IPS-15b (cell line): Measurements from ENCODE around the gene PJA2.
"Not testable (repeated sequence)": the region's sequence is repeated elsewhere in the genome, so short reads cannot be mapped to it uniquely, and the experiment has no call there.

Source experiments
- H3K27me3 ChIP-seq: one replicate; pipeline ENCODE4 v1.6.1; 2013; ENCODE audit warnings: low read length; ENCODE audit not compliant: control insufficient read depth, insufficient read depth
- H3K36me3 ChIP-seq: one replicate; pipeline ENCODE4 v1.6.1; 2013; ENCODE audit warnings: low read length; ENCODE audit not compliant: control insufficient read depth, insufficient read depth
- H3K4me1 ChIP-seq: one replicate; pipeline ENCODE4 v1.6.1; 2013; ENCODE audit warnings: mild to moderate bottlenecking, low read length; ENCODE audit not compliant: control insufficient read depth, insufficient read depth
- H3K4me3 ChIP-seq: one replicate; pipeline ENCODE4 v1.5.1; 2013; ENCODE audit warnings: low read depth, low read length
- H3K9ac ChIP-seq: one replicate; pipeline ENCODE4 v1.6.1; 2013; ENCODE audit warnings: low read depth, mild to moderate bottlenecking, low read length
- H3K9me3 ChIP-seq: one replicate; pipeline ENCODE4 v1.6.1; 2013; ENCODE audit warnings: mild to moderate bottlenecking, low read length; ENCODE audit not compliant: control insufficient read depth, insufficient read depth

The PJA2 gene

GRCh38 chr5:109409844-109410388, at the start of gene PJA2:
TSS of gene PJA2 (minus strand) at chr5:109409974. CDS start at chr5:109383433, 26,541 bp downstream.
- Histone ChIP-seq H3K36me3 (no peaks in the 10 kb centered on the region), H3K27me3 (no peaks in the 10 kb centered on the region), H3K4me3 (peak within 1 kb of the TSS; percentile 92), H3K4me1 (peaks cover 16% of the 10 kb centered on the region), H3K9ac (peak within 1 kb of the TSS; percentile 92), H3K9me3 (no peaks in the 10 kb centered on the region)

- Histone ChIP-seq H3K27me3 (no peaks in the 10 kb centered on the region), H3K4me1 (peaks cover 3% of the 10 kb centered on the region), H3K4me3 (no peak overlapping the region), H3K9ac (no peak overlapping the region), H3K36me3 (no peaks in the 10 kb centered on the region), H3K9me3 (no peaks in the 10 kb centered on the region)
Observed at GRCh38 chr5:109455598-109456096, 45.9 kb upstream of the PJA2 start.

GRCh38 chr5:109454731-109455505, 45.1 kb upstream of the PJA2 start:
- no peaks in the 10 kb centered on the region for H3K36me3 ChIP-seq
- H3K4me3 ChIP-seq = no peak overlapping the region
- H3K9me3 ChIP-seq = no peaks in the 10 kb centered on the region
- no peaks in the 10 kb centered on the region for H3K27me3 ChIP-seq
- no peak overlapping the region for H3K9ac ChIP-seq
- H3K4me1 ChIP-seq = peaks cover 7% of the 10 kb centered on the region

- Histone ChIP-seq H3K4me1 (peaks cover 8% of the 10 kb centered on the region), H3K4me3 (no peak overlapping the region), H3K27me3 (no peaks in the 10 kb centered on the region), H3K36me3 (no peaks in the 10 kb centered on the region), H3K9me3 (no peaks in the 10 kb centered on the region), H3K9ac (no peak overlapping the region)
Observed at GRCh38 chr5:109453251-109453650, 43.5 kb upstream of the PJA2 start.

- peaks cover 8% of the 10 kb centered on the region for H3K4me1 ChIP-seq
- no peaks in the 10 kb centered on the region for H3K9me3 ChIP-seq
- H3K36me3 ChIP-seq = no peaks in the 10 kb centered on the region
- H3K27me3 ChIP-seq = no peaks in the 10 kb centered on the region
- H3K9ac ChIP-seq = no peak overlapping the region
- no peak overlapping the region for H3K4me3 ChIP-seq
Observed at GRCh38 chr5:109452661-109453060, 42.9 kb upstream of the PJA2 start.

- Histone ChIP-seq H3K4me3 (no peak overlapping the region), H3K27me3 (no peaks in the 10 kb centered on the region), H3K9ac (no peak overlapping the region), H3K4me1 (peaks cover 8% of the 10 kb centered on the region), H3K9me3 (no peaks in the 10 kb centered on the region), H3K36me3 (no peaks in the 10 kb centered on the region)
Observed at GRCh38 chr5:109451146-109451545, 41.4 kb upstream of the PJA2 start.

GRCh38 chr5:109450129-109450877, 40.5 kb upstream of the PJA2 start:
- Histone ChIP-seq H3K27me3 (no peaks in the 10 kb centered on the region), H3K36me3 (no peaks in the 10 kb centered on the region), H3K4me1 (peaks cover 8% of the 10 kb centered on the region), H3K9me3 (no peaks in the 10 kb centered on the region), H3K9ac (no peak overlapping the region), H3K4me3 (no peak overlapping the region)

GRCh38 chr5:109448838-109449237, 39.1 kb upstream of the PJA2 start:
- H3K9me3 ChIP-seq = no peaks in the 10 kb centered on the region
- H3K4me1 ChIP-seq = peaks cover 8% of the 10 kb centered on the region
- H3K9ac ChIP-seq = no peak overlapping the region

GRCh38 chr5:109439590-109439989, 29.8 kb upstream of the PJA2 start:
- Histone ChIP-seq H3K9ac (no peak overlapping the region), H3K36me3 (no peaks in the 10 kb centered on the region), H3K27me3 (no peaks in the 10 kb centered on the region), H3K4me3 (no peak overlapping the region), H3K4me1 (no peaks in the 10 kb centered on the region), H3K9me3 (no peaks in the 10 kb centered on the region)

More at GRCh38 chr5:109448838-109449237, 39.1 kb upstream of the PJA2 start:
- H3K4me3 ChIP-seq = no peak overlapping the region
- H3K27me3 ChIP-seq = no peaks in the 10 kb centered on the region
- H3K36me3 ChIP-seq = no peaks in the 10 kb centered on the region

- Histone ChIP-seq H3K27me3 (no peaks in the 10 kb centered on the region), H3K36me3 (no peaks in the 10 kb centered on the region), H3K4me1 (no peaks in the 10 kb centered on the region), H3K4me3 (no peak overlapping the region), H3K9me3 (no peaks in the 10 kb centered on the region), H3K9ac (no peak overlapping the region)
Observed at GRCh38 chr5:109426075-109426474, 16.3 kb upstream of the PJA2 start.

- H3K9ac ChIP-seq, H3K36me3 ChIP-seq, H3K4me3 ChIP-seq, H3K4me1 ChIP-seq, H3K27me3 ChIP-seq, H3K9me3 ChIP-seq: not testable (repeated sequence)
Observed at GRCh38 chr5:109425521-109425920, 15.7 kb upstream of the PJA2 start.
